H1 (cell line): ENCODE measurements around the gene TLE1. TPM values are rescaled to one million over a fixed set of nuclear protein-coding genes. Genes with fewer than 3 reads are reported as not detected.

Experiments
- KDM5A ChIP-seq: fragments of 200-600 bp; IDR thresholded peaks from 2 replicates; pipeline ENCODE4 v1.7.1; 2012; ENCODE audit warnings: mild to moderate bottlenecking, low read length, inconsistent platforms, mixed read lengths
- SP2 ChIP-seq: IDR thresholded peaks from 2 replicates; pipeline ENCODE4 v1.6.1; 2012; ENCODE audit warnings: mild to moderate bottlenecking, low read length, inconsistent platforms
- polyA plus RNA-seq, 7 experiments: library from polyadenylated mRNA; depleted of rRNA in 3 of 7; stranded (reverse) in 5 of 7; unstranded in 2 of 7; fragments of >200 nt in 5 of 7; fragments of 200-250 nt in 2 of 7; gene quantifications; 1 replicate in 5 of 7; 2 replicates in 1 of 7; 4 replicates in 1 of 7; pipeline versions ENCODE4 v1.2.1 to v1.2.3, GENCODE V29; 2011 to 2013; ENCODE audit warnings: missing spikeins in 2 of 7, mixed read lengths in 2 of 7
- total RNA-seq: library from RNA; stranded (reverse); fragmentation: NEBNext Ultra II Directional; extraction: Animal tissue kit (Norgen Biotek cat#: 25700); gene quantifications from 2 replicates; pipeline ENCODE4 v1.2.1, GENCODE V29; 2021

TLE1 gene
- total and polyA plus RNA-seq, 2 of the 8 experiments (the other 6 are each of a cell fraction or from before 2014, with no cell fraction given): 81.8 to 91.6 TPM

- TF ChIP-seq SP2 (no peak), KDM5A (no peak)
Measured at GRCh38 chr9:81635521-81636254, 53.7 kb downstream of the TLE1 start (continued).
